Measurements from ENCODE around the gene PKNOX2.

PKNOX2 gene

DNA sequence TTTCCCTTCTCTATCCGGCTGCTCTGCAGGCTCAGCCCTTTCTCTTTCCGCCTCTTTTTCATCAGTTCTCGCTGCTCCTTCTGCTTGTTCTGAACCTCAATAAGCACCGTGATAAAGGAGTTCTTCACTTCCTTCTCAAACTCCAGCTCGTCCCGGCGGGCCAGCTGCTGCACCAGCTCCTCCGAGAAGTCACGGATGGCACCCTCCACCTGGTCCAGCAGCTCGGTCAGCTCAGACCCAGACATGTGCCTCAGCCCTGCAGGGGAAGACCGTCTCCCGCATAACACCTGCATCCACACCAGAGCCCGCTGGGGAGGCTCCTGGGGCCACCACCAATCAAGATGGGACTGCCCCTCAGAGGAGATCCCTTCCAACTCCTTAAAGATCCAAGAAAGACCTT lies 291.3 kb downstream of the PKNOX2 start:
- no peak for DNase-seq

DNA sequence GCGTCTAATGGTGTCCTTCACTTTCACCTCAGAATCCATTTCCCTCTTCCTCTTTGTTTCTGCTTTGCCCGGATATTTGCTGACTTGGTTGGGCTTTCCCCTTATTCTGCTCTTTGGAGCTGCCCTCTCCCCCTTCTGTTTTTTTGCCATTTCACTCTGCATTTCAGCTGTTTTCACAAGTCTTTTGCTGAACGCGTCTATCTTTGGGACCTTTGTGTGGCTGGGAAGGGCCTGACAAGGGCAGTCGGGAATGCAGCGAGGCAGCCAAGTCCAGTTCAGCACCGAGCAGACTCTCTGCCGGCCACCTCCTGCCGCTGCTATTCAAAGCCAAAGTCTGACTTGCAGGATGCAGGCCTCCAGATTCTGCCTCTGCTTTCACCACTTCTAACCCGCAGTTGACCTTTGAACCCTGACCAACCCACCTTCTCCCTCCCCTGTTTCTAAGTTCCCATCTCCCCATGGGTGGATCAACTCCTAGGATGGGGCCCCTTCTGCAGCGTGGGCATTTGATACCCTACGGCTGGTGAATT lies 293.3 kb downstream of the PKNOX2 start:
- DNase-seq = no peak

DNA sequence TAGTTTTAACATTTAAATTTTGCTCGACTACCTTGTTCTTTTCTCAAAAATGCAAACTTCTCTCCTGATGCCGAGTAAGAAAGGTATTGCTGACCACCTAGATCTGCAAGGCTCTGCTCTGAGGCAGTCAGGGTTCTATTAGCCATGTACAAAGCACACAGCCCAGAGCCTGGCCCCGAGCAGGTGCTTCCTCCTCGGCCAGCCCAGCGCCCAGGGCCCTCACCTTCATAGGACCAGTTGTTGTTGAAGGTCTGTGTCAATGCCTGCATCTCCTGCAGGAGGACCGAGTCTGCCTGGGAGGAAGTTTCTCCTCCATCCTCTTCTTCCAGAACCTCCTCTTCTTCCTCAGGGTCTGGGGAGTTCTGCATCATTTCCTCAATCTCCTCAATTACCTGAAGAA lies 295.7 kb downstream of the PKNOX2 start:
- no peak for DNase-seq

DNA sequence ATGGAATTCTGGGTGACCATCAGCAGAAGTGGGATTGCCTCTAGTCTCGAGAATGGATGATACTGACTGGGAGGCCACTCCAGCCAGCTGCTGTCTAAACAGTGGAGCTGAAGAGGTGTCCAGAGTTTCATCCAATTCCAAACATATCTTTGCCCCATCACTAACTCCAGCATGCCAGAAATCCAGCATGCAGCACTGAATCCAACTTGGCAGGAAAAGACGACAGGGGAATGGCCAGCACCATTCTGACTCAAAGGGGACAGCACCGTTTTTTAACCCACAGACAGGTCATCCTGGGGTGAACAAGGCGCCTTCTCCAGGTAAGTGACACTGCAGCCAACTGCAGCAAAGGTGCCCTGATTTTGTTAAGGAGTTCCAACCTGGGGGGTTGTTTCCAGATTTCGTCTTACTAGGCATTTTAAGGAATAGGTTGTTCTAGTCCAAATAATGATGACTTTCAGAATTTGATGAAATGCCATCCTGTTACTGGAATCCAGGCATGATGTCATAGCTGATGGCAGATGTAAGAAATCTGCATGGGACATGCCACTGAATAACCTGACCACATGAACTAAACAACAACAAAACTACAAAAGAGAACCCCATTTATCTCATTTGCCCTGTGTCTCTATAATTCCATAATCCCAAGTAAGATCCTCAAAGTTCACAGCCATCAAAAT lies 299.2 kb downstream of the PKNOX2 start:
- DNase-seq = no peak

DNA sequence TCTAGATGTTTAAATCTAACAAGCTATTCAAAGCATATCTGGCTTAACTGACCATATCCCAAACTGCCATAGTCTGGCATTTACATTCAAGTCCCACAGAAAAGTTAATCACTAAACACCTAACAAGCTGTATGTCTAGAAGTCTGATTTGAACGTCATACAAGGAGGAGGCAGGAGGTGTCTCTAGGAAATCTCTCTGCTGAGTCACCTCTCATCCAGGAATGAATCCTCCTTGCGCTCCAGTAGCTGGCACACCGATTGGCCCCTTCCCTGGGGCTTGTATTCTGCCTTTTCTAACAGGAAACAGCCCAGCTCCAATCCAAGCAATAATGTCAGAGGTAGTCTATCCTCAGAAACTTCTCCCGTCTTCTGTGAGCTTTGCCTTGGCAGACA lies 299.7 kb downstream of the PKNOX2 start:
- no peak for DNase-seq

DNA sequence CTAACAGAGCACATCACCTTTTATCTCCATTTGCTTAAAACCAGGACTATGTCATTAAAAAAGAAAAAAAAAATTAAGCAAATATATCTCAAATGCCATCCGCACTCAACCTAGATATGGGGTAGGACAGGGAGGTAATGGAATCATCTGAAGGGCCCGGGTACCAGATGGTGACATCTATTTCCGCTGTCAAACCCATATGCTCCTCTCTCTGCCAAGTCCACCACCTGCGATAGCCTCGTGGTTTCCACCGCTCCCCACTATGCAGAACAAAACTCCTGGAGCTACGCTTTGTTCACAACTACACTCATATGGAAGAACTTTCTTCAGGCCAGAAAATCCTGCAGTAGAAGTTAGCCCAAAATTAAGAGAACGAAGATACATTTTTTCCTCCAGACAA lies 300.1 kb downstream of the PKNOX2 start:
- DNase-seq = no peak

DNA sequence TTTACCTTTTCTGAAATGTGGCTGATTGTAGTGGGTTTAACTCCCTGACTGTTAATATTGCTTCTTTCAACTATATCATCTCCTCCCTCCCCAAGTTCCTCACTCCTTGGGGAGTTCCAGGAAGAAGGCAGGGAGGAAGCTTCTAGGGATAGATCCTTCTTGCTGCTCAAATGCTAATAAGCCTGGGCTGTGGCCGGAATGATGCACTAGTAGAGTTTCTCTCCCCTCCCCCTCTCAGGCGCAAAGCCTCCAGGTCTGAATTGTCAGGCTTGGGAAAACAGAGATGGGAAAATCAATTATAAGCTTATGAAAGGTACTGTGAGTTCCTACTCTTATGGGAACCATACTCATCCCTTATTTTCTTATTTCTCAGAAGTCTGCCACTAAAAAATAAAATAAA lies 300.7 kb downstream of the PKNOX2 start:
- DNase-seq = no peak

DNA sequence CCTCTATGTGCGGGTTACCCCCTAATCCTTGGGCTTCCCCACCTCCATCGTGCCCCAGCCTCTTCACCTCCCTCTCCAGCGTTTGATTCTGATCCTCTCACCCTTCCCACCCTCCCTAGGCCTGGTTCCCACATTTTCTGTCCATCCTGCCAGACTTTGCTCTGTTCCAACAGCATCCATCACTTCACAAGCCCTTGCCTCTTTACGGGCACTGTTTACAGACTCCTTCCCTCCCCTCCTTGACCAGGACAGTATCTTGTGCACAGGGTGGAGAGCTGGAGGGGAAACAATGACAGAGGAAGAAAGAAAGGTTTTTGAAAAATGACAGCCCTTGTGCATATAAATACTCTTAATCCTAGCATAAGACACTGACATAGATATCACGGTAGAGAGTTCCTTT lies 301.1 kb downstream of the PKNOX2 start:
- no peak for DNase-seq

DNA sequence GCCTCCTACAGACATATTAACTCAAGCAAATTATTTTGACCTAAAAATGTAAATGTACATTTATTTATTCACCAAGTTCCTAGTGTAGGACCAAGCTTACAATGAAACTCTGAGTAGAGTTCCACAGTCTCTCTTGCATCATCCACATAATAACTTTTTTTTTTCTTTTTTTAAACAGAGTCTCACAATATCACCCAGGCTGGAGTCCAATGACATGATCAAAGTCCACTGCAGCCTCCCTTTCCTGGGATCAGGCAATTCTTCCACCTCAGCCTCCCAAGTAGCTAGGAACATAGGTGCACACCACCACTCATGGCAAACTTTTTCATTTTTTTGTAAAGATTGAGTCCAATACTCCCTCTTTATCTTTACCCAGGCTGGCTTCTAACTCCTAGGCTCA lies 303.5 kb downstream of the PKNOX2 start:
- DNase-seq = no peak

DNA sequence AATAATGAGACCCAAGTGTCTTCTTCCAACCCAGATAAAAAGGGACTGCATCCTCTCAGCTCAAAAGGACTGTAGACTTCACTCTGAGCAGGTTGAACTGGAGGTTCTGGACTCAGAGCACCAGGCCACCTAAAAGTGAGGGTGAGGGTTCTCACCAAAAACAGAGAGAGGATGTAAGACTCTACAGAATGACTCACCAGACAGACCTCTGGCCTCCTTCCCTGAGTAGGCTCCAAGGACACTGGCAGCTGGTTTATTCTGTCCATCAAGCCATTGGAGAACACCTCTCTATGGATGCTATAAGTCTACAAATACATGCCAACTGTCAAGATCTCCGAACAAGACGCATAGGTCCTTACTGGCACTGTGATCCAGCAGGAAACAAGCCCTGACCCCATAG lies 304.3 kb downstream of the PKNOX2 start:
- DNase-seq = no peak

DNA sequence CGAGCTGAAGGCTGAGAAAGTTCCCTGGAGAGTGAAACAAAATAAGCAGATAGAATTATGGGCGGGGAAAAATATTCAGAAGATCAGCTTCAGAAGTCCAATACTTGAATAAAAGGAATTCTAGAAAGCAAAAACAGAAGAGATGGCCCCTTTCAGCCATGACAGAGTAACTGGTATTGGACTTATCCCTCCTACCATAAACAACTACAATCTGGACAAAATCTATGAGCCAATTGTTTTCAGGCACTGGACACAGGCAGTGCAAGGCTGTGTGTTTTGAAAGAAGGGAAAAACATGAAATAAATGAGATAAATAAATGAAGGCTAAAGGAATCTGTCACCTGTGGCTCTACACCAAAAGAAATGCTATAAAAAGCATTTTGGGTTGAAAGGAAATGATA lies 305.8 kb downstream of the PKNOX2 start:
- DNase-seq = no peak

DNA sequence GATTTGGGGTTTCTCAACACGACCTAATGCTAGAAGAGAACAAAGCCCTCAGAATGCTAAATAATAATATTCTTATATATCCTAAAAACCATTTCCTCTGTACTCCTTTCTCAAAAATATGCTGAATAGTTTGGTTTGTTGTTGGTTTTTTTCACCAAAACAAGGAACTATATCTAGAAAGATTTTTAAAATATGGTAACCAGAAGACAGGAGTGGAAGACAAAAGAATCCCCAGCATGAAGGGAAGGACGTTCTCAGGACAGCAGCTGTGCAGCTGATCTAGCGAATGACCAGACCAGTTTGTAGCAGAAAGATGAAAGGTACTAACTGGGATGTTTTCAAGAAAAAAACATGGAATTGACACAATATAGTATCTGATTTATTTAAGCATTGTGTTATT lies 312.2 kb downstream of the PKNOX2 start:
- no peak for DNase-seq

DNA sequence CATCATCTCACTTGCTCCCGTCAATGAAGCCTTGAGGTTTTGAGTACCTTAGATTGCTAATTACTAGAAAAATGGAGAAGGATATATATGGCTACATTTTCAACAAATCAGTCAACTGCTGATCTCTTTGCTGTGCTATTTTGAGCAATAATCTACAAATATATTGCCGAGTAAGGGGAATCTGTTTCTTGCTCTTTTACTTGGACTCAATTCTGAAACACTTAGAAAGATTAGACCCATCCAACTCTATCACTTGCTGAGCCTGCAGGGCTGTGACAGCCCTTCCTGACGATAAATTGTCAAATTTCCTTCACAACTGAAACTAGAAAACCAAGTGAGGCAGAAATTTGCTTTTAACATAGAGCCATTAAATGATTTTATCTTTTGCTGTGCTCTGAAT lies 314.6 kb downstream of the PKNOX2 start:
- DNase-seq = no peak

DNA sequence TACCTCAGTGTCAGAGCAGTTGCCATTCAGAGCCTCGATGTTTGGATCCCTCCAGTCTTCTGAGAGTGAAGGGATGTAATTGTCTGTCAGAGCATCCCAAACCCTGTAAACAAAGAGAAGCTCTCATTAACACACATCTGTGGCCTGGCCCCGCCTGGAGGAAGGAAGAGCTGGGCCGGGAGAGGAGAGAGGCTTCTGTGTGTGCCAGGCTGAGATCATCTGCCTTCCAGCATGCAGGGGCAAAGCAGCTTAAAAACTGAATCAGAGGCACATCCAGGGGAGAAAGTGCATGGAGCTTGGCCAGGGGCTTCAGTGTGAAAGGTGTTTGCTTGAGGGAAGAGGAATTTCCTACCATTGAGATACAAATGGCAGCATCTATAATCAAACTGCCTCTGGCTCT lies 317.0 kb downstream of the PKNOX2 start:
- DNase-seq = no peak
